Loucy (cell line): ENCODE measurements around the gene CD6.

ENCODE experiments used
- H2AFZ ChIP-seq: fragments of 200-600 bp; sonication (generic); 2 replicates; pipeline ENCODE4 v1.6.0; 2016; ENCODE audit warnings: antibody characterized with exemption, mild to moderate bottlenecking, low read length, moderate library complexity
- H3F3A ChIP-seq: fragments of 200-600 bp; 2 replicates; pipeline ENCODE4 v1.6.0; 2016; ENCODE audit warnings: antibody characterized with exemption, low read depth, mild to moderate bottlenecking
- H3K27me3 ChIP-seq: fragments of 200-600 bp; sonication (generic); 2 replicates; pipeline ENCODE4 v1.6.1; 2014; ENCODE audit warnings: low read length, mild to moderate bottlenecking; ENCODE audit not compliant: insufficient read depth, poor library complexity, severe bottlenecking
- H3K36me3 ChIP-seq: fragments of 200-600 bp; sonication (generic); 2 replicates; pipeline ENCODE4 v1.6.1; 2016; ENCODE audit warnings: low read length; ENCODE audit not compliant: insufficient read depth
- H3K4me1 ChIP-seq: fragments of 200-600 bp; sonication (generic); 2 replicates; pipeline ENCODE4 v1.5.1; 2014; ENCODE audit warnings: low read length, mild to moderate bottlenecking; ENCODE audit not compliant: insufficient read depth, poor library complexity, severe bottlenecking
- H3K4me2 ChIP-seq: fragments of 200-600 bp; sonication (generic); 2 replicates; pipeline ENCODE4 v1.6.0; 2014; ENCODE audit warnings: antibody characterized with exemption, low read length, low read depth, mild to moderate bottlenecking; ENCODE audit not compliant: poor library complexity, severe bottlenecking
- H3K4me3 ChIP-seq: fragments of 200-600 bp; sonication (generic); 2 replicates; pipeline ENCODE4 v1.5.1; 2014; ENCODE audit warnings: low read length, mild to moderate bottlenecking, mixed read lengths; ENCODE audit not compliant: poor library complexity, severe bottlenecking
- H3K79me2 ChIP-seq: fragments of 200-600 bp; sonication (generic); 2 replicates; pipeline ENCODE4 v1.6.1; 2014; ENCODE audit warnings: low read length; ENCODE audit not compliant: insufficient read depth
- H3K9ac ChIP-seq: fragments of 200-600 bp; sonication (generic); 2 replicates; pipeline ENCODE4 v1.6.0; 2014; ENCODE audit warnings: mild to moderate bottlenecking, low read depth, low read length, moderate library complexity; ENCODE audit not compliant: poor library complexity, severe bottlenecking
- H3K9me2 ChIP-seq: fragments of 200-600 bp; sonication (generic); replicated peaks from 2 replicates; pipeline ENCODE4 v1.6.1; 2016; ENCODE audit warnings: low read depth, low read length, mixed read lengths
- H3K9me3 ChIP-seq: fragments of 200-600 bp; sonication (generic); 2 replicates; pipeline ENCODE4 v1.6.1; 2014; ENCODE audit warnings: mild to moderate bottlenecking, antibody characterized with exemption, low read length, low read depth; ENCODE audit not compliant: insufficient read depth
- H4K20me1 ChIP-seq: fragments of 200-600 bp; sonication (generic); 2 replicates; pipeline ENCODE4 v1.6.0; 2014; ENCODE audit warnings: antibody characterized with exemption, low read length, mild to moderate bottlenecking; ENCODE audit not compliant: insufficient read depth, poor library complexity, severe bottlenecking
- EZH2phosphoT487 ChIP-seq: fragments of 200-600 bp; IDR thresholded peaks from 2 replicates; pipeline ENCODE4 v1.6.1; 2018; ENCODE audit warnings: antibody characterized with exemption, mild to moderate bottlenecking, moderate library complexity, borderline replicate concordance
- TF ChIP-seq, protein P1 (sequence below): fragments of 200-600 bp; sonication (generic); conservative IDR thresholded peaks from 2 replicates; pipeline ENCODE4 v1.5.1; 2014; ENCODE audit warnings: mild to moderate bottlenecking, antibody characterized with exemption, low read length

CD6 gene

DNA sequence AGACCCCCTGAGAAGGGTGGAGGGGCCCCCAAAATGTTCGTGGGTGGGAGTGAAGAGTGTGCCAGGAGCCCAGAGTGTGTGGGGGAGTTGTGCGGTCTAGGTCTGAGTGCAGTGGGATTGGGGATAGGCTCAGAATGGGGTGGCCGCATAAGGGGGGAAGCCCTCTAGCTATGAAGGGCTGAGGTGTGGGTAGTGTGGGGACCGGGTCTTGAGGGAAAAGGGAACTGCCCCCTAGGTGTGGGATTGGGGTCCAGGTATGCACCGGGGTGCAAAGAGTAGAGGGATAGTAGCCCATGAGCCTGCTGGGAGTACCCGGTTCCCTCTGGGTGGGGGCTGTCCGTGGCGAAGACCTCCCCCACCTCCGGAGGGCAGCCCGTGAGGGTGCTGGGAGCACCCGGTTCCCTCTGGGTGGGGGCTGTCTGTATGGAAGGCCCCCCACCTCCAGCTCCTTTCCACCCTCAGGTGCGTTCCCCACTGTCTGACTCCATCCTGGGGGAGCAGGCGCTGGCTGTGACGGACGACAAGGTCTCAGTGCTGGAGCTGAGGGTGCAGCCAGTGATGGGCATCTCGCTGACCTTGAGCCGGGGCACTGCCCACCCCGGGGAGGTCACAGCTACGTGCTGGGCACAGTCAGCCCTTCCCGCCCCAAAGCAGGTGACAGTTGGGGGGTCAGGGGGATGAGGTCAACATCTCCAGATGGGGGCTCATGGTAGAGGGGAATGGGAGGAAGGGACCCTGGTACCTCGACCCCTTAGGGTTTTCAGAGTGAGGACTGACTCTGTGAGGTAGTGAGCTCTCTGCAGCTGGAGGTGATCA is 36.5 kb upstream of the CD6 start:
- H2AFZ ChIP-seq: no peak overlapping the region
- H3F3A ChIP-seq: no peaks in the 10 kb centered on the region
- H3K9me2 ChIP-seq: no peaks in the 10 kb centered on the region
- no peak for TF ChIP-seq EZH2phosphoT487
- TF ChIP-seq, protein P1, sequence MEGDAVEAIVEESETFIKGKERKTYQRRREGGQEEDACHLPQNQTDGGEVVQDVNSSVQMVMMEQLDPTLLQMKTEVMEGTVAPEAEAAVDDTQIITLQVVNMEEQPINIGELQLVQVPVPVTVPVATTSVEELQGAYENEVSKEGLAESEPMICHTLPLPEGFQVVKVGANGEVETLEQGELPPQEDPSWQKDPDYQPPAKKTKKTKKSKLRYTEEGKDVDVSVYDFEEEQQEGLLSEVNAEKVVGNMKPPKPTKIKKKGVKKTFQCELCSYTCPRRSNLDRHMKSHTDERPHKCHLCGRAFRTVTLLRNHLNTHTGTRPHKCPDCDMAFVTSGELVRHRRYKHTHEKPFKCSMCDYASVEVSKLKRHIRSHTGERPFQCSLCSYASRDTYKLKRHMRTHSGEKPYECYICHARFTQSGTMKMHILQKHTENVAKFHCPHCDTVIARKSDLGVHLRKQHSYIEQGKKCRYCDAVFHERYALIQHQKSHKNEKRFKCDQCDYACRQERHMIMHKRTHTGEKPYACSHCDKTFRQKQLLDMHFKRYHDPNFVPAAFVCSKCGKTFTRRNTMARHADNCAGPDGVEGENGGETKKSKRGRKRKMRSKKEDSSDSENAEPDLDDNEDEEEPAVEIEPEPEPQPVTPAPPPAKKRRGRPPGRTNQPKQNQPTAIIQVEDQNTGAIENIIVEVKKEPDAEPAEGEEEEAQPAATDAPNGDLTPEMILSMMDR: no peak
- no peak overlapping the region for H3K9ac ChIP-seq
- no peaks in the 10 kb centered on the region for H3K79me2 ChIP-seq
- H3K4me1 ChIP-seq: no peaks in the 10 kb centered on the region
- no peak overlapping the region for H3K4me2 ChIP-seq
- H4K20me1 ChIP-seq: no peaks in the 10 kb centered on the region
- no peaks in the 10 kb centered on the region for H3K36me3 ChIP-seq
- no peak overlapping the region for H3K4me3 ChIP-seq
- no peaks in the 10 kb centered on the region for H3K9me3 ChIP-seq
- no peaks in the 10 kb centered on the region for H3K27me3 ChIP-seq

DNA sequence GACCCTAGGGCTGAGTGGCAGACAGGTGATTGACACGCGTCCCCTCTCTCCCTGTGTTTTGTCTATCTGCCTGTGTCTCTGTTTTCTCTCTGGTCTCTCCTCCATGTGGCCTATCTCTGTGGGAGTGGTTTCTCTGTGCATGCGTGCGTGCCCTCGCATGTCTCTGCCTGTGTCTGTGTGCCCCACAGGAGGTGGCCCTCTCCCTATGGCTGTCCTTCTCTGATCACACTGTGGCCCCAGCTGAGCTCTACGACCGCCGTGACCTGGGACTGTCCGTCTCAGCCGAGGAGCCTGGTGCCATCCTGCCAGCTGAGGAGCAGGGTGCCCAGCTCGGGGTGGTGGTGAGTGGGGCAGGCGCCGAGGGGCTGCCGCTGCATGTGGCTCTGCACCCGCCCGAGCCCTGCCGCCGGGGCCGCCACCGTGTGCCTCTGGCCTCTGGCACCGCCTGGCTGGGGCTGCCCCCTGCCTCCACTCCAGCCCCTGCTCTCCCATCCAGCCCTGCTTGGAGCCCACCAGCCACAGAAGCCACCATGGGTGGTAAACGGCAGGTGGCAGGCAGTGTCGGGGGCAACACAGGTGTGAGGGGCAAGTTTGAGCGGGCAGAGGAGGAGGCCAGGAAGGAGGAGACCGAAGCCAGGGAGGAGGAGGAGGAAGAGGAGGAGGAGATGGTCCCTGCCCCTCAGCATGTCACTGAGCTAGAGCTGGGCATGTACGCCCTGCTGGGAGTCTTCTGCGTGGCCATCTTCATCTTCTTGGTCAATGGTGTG is 35.6 kb upstream of the CD6 start:
- Histone ChIP-seq H3K4me3 (no peak overlapping the region), H3K4me1 (no peaks in the 10 kb centered on the region), H3K36me3 (no peaks in the 10 kb centered on the region), H3K4me2 (no peak overlapping the region), H2AFZ (no peak overlapping the region), H3K9me2 (no peaks in the 10 kb centered on the region), H4K20me1 (no peaks in the 10 kb centered on the region), H3K9me3 (no peaks in the 10 kb centered on the region), H3F3A (no peaks in the 10 kb centered on the region), H3K79me2 (no peaks in the 10 kb centered on the region), H3K27me3 (no peaks in the 10 kb centered on the region), H3K9ac (no peak overlapping the region)
- no peak for TF ChIP-seq EZH2phosphoT487
- TF ChIP-seq, protein P1: no peak

DNA sequence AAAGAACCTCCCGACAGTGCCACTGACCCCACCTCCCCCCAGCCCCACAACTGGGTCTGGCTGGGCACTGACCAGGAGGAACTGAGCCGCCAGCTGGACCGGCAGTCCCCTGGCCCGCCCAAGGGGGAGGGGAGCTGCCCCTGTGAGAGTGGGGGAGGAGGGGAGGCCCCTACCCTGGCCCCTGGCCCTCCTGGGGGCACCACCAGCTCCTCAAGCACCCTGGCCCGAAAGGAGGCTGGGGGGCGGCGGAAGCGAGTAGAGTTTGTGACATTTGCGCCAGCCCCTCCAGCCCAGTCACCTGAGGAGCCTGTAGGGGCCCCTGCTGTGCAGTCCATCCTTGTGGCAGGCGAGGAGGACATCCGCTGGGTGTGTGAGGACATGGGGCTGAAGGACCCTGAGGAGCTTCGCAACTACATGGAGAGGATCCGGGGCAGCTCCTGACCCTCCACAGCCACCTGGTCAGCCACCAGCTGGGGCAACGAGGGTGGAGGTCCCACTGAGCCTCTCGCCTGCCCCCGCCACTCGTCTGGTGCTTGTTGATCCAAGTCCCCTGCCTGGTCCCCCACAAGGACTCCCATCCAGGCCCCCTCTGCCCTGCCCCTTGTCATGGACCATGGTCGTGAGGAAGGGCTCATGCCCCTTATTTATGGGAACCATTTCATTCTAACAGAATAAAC is 34.9 kb upstream of the CD6 start:
- Histone ChIP-seq H3K9ac (no peak overlapping the region), H3K27me3 (no peaks in the 10 kb centered on the region), H3K79me2 (no peaks in the 10 kb centered on the region), H3K36me3 (no peaks in the 10 kb centered on the region), H3F3A (no peaks in the 10 kb centered on the region), H4K20me1 (no peaks in the 10 kb centered on the region), H3K4me2 (no peak overlapping the region), H3K9me2 (no peaks in the 10 kb centered on the region), H3K4me1 (no peaks in the 10 kb centered on the region), H3K4me3 (no peak overlapping the region), H3K9me3 (no peaks in the 10 kb centered on the region), H2AFZ (no peak overlapping the region)
- TF ChIP-seq, protein P1: no peak
- TF ChIP-seq EZH2phosphoT487: no peak
